HG03066 (cell line): Measurements from ENCODE around the gene MOV10L1.
"Not testable (repeated sequence)": the region's sequence is repeated elsewhere in the genome, so short reads cannot be mapped to it uniquely, and the experiment has no call there.

ENCODE experiments used
- ATAC-seq: cut with Tn5 transposase; IDR thresholded peaks from one replicate; pipeline ENCODE4 v1.9.1; 2021; ENCODE audit warnings: low read depth; ENCODE audit not compliant: unreplicated experiment

MOV10L1 gene

DNA sequence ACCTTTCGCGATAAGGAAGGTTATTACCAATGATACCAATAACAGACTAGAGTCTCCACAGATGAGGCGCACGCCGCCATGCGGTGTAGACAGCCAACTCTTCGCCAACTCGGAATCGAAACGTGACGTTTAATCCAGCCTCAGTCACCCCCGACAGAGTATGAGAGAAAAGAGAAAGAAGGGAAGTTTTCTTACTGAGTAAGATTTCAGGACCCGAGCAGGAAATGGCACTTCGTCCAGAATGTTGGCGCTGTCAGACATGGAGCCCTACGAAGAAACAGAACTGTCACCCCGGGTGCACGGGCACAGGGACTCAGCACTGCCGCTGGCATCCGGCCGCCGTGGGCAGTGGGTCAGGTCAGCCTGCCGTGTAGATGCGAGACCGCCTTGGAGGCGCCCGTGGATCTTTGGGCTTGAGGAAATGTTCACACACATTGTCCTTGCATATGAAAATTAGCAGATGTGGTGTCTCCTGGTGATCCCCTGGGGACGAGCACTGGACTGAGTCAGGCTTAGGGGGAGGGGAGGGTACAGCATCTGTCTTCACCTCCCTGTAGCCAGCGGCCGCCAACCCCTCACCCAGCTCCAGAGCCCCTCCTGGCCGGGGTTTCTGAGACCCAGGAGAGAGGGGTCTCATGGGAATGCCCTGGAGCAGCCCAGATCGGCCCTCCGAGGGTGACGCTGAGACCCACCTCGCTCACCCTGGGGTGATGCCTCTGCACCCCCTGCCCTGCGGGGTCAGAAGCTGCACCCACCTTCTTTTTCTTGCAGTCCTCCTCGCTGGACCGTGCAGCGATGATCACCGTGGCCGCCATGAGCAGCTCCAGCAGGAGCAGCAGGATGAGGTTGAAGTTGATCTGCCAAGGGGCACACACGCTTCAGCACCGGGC is 12.9 kb upstream of the MOV10L1 start:
- no peak for ATAC-seq

DNA sequence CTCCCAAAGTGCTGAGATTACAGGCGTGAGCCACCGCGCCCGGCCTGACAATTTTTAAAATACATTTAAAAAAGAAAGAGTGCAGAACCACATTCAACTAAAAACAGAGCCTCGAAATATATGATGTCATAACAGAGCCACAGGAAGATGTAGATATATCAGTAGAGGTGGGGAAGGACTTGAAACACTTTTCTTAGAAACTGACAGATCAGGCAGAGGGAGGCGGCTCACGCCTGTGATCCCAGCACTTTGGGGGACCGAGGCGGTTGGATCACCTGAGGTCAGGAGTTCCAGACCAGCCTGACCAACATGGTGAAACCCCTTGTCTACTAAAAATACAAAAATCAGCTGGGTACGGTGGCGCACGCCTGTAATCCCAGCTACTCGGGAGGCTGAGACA is 11.6 kb upstream of the MOV10L1 start:
- no peak for ATAC-seq

GRCh38 chr22:50078761-50079160 is 11.0 kb upstream of the MOV10L1 start:
- ATAC-seq = no peak

DNA sequence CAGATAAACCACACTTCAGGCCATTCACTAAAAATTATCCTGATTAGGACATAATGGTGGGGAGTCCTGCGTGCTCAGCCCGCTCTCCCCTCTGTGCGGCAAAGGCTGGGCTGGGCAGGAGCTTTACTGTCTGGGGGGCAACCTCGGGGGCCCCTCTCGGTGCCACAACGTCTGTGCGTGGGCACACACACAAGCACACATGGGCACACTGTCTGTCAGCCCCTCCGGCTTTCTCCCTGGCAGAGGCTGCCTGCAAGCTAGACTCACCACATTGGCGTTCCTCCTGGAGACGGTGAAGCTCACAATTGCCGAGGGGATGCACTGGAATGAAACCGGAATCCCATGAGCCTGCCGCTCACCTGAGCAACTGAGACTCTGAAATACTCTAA is 9.7 kb upstream of the MOV10L1 start:
- ATAC-seq = no peak

- no peak for ATAC-seq
These were observed 8.2 kb upstream of the MOV10L1 start for GRCh38 chr22:50081426-50082196.

DNA sequence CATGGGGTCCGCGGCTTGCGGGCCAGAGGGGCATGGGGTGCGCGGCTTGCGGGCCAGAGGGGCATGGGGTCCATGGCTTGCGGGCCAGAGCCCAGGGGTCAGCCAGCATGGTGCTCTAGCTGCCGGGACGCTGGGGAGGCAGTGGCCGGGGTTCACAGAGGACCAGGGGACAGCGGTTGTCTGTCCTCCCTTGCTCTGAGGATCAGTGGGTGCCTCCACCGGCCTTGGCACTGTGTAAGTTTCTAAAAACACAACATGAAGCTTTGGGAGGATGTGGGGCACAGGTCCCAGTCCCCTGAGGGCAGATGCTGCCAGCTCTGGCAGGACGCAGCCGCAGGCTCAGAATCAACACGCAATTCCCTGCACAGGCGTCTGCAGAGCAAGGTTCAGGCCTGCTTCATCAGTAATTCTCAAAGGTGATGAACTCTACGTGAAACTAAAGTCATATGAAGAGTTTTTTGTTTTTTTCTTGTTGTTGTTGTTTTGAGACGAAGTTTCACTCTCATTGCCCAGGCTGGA is 7.5 kb upstream of the MOV10L1 start:
- ATAC-seq = no peak

DNA sequence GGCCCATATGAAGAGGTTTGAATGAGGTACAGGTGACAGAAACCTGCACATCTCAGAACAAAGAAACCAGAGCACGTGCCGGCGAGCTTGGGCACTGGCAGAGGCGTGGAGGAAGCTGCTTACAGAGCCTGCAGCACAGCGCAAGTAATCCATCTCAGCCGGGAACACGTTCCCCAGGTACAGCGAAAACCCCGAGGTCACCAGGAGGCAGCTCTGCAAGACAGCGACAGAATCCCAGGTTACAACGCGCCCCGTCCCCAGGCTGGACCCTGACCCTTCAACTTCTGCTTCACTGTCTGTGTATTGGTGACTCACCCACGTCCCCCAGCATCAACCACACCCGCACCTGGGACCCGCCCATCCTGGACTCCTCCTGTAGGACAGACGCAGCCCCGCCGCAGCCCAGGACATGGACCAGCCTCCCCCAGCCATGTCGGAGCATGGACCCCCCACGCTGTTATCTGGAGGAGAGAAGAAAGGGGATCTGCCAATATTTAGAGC is 6.8 kb upstream of the MOV10L1 start:
- ATAC-seq = no peak

DNA sequence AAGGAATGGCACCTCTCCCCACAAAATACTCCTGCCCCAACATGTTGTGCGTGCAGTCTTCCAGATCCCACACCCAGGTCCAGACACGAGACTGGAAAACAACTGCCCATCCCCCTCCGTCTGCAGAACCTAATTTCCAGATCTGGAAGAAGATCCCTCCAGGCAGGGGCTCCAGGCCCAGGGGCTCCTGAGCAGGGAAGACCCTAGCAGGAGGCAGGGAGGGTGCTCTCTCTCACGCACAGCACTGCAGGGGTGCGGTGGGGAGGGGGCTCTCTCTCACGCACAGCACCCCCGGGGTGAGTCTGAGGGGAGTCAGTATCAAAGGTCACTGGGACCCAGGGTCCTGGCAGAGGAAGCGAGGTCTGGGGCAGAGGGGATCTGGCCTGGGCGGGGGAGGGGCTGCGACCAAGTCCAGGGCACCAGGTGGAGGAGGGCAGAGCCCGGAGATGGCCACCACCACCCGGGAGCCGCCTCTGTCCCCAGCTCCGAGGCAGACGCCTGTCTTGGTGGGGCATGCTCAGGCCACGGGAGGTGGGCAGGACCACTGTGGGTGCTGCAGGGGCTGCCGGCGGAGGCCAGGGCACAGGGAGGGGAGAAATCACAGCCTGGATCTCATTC is 6.2 kb upstream of the MOV10L1 start:
- ATAC-seq = no peak

DNA sequence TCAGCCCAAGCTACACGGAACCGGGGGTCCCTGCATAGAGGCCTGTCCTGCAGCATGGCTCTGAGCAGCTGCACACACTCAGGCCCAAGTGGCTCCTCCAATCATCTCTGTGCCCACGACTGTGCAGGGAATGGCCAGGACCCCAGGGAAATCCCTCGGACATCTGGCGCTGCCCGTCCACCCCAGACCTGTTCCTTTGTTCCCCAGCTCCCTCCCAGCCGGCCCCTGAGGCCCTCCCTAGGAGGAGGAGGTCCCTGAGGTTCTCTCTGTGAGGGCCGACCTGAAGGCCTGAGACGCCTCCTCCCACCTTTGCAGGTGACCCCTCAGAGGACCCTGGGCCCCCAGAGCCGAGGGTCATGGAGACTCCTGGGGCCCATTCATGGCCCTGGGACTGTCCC is 5.7 kb upstream of the MOV10L1 start:
- ATAC-seq = no peak

GRCh38 chr22:50084614-50085021 is 5.2 kb upstream of the MOV10L1 start:
- no peak for ATAC-seq

DNA sequence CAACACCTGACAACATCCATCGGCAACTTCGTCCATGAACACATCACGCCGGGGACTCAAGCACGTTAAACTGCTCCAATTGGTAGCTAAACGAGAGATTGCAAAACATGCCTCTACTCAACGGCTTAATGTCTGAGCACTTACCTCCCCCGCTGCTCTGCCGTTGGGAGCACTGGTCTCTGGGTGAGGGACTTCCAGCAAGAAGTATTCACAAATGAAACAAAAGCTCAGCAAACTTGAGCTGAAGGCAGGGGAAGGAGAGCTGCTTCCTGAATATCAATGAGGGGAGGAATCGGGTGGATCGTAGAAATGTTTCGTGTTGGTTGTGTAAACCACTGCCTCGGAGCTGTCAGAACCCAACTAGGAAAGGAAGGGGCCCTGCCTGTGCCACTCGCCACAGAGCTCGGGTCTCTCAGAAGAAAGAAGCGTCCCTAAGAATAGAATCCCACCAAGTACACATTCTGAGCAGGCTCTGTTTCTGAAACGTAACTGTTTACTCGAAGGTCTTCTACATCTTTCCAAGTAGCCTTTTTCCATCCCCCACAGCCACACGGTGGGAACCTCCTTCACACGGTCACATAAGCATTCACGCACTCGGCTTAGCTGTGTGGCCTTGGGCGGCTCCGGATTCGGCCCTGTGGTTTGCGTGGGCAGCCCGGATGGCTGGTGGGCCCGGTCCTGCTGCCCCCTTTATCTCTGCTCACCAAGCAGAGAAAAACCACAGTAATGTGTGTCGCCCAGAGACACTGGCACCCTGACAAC is 4.4 kb upstream of the MOV10L1 start, which contains the start of gene MLC1:
Gene MLC1, minus strand, starts transcription at position 216 of the 762 bp plus-strand sequence. CDS start 524 bp downstream, outside the sequence.
- no peak for ATAC-seq

- ATAC-seq = no peak
These were observed 3.3 kb upstream of the MOV10L1 start for GRCh38 chr22:50086526-50086925.

GRCh38 chr22:50086975-50087374 is 2.8 kb upstream of the MOV10L1 start:
- not testable (repeated sequence) for ATAC-seq

DNA sequence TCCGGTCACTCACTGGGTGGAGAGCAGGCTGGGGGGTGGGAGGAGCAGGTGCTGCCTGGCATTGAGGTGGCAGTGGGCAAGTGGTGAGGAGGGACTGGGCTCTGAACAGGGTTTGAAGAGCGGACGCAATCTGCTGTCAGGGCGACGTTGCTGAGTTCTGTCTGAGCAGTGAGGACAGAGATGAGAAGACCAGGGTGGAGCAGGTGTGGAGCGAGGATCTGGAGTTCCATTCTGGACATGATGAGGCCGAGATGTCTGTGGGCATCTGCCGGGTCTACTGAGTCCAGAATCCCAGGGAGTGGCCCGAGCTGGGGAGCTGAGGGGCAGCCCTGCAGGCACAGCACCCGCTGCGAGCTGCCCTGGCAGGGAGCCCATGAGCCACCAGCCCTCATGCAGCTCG is 2.2 kb upstream of the MOV10L1 start:
- no peak for ATAC-seq

DNA sequence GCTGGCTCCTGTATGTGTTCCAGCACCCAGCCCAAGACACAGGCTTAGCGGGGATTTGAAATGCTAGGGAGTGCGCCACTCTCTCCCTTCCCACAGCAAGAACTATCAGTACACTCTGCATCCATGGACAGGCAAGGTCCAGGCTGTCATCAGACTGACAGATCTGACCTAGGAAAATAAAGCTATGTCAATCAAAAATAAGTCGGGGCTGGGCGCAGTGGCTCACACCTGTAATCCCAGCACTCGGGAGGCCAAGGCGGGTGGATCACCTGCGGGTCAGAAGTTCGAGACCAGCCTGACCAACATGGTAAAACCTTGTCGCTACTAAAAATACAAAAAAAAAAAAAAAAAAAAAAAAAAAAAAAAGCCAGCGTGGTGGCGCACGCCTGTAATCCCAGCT is 1.7 kb upstream of the MOV10L1 start:
- ATAC-seq = no peak

- no peak for ATAC-seq
These were observed 575 bp upstream of the MOV10L1 start for GRCh38 chr22:50089231-50089630.

GRCh38 chr22:50090412-50090714 is 557 bp downstream of the MOV10L1 start:
- ATAC-seq = no peak

DNA sequence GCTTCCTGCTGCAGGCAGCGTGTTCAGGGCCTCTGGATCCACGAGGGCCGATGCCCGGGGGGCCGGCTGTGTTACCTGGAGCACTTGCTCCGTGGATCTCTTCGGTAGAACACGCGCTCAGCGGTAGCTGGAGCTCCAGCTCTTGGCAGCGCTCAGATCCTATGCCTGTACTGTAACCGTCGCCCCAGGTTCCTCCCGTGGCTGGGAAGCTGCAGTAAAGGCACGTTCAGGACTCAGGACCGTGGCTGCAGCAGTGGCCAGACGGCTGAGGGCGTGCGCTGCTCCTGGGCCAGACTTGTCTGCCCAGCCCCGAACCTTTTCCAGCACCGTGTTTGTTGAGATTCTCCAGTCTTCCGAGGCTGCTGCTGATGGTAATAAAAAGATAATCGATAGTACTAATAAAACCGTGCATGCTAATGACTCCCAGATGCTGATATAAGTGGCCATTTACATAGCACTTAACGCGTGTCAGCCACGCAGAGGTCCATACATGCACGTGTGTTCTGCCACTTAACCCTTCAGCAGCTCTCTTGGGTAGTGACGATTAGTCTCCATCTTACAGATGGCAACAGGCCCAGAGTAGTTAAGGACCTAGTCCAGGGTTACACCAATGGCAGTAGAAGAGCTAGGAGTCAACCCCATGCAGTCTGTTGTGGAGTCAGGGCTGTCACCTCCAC is 1.4 kb downstream of the MOV10L1 start:
- no peak for ATAC-seq

GRCh38 chr22:50092342-50092741 is 2.5 kb downstream of the MOV10L1 start:
- ATAC-seq = no peak

DNA sequence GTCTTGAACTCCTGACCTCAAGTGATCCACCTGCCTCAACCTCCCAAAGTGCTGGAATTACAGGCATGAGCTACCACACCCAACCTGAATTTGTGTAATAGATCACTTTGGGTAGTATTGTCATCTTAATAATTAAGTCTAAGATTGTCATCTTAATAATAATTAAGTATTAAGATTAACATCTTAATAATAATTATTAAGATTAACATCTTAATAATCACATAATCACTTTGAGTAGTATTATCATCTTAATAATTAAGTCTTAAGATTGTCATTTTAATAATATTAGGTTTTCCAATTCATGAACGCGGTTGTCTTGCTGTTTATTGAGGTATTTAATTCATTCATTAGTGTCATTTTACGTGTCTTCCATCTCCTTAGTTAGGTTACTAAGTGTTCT is 8.2 kb downstream of the MOV10L1 start:
- ATAC-seq = no peak
